Neural cell (in vitro differentiated cells): ENCODE measurements around the gene THRSP.

Source experiments
- CTCF ChIP-seq: fragments of 450-650 bp; IDR thresholded peaks from 2 replicates; pipeline ENCODE4 v1.5.1; 2014; ENCODE audit warnings: antibody characterized with exemption, mild to moderate bottlenecking, moderate library complexity; ENCODE audit not compliant: poor library complexity, severe bottlenecking
- EP300 ChIP-seq: fragments of 450-650 bp; conservative IDR thresholded peaks from 2 replicates; pipeline ENCODE4 v1.6.1; 2014; ENCODE audit warnings: antibody characterized with exemption, mild to moderate bottlenecking, moderate library complexity; ENCODE audit not compliant: poor library complexity, severe bottlenecking
- EZH2 ChIP-seq: fragments of 200-600, 300-800 bp; shearing (Covaris generic), sonication (generic); IDR thresholded peaks from 2 replicates; pipeline ENCODE4 v1.6.1; 2014; ENCODE audit warnings: antibody characterized with exemption, low read length, borderline replicate concordance, mild to moderate bottlenecking; ENCODE audit not compliant: insufficient read depth, poor library complexity, severe bottlenecking
- MXI1 ChIP-seq: fragments of 450-650 bp; conservative IDR thresholded peaks from 2 replicates; pipeline ENCODE4 v1.6.1; 2014; ENCODE audit warnings: antibody characterized with exemption, mild to moderate bottlenecking; ENCODE audit not compliant: poor library complexity, severe bottlenecking
- POLR2AphosphoS5 ChIP-seq: IDR thresholded peaks from 2 replicates; pipeline ENCODE4 v1.6.1; 2012
- RAD21 ChIP-seq: fragments of 450-650 bp; conservative IDR thresholded peaks from 2 replicates; pipeline ENCODE4 v1.6.1; 2014; ENCODE audit warnings: antibody characterized with exemption, mild to moderate bottlenecking, moderate library complexity
- SMC3 ChIP-seq: fragments of 450-650 bp; conservative IDR thresholded peaks from 2 replicates; pipeline ENCODE4 v1.6.1; 2014; ENCODE audit warnings: antibody characterized with exemption, mild to moderate bottlenecking, moderate library complexity; ENCODE audit not compliant: poor library complexity
- TAF1 ChIP-seq: IDR thresholded peaks from 2 replicates; pipeline ENCODE4 v1.6.1; 2012; ENCODE audit warnings: low read depth

DNA sequence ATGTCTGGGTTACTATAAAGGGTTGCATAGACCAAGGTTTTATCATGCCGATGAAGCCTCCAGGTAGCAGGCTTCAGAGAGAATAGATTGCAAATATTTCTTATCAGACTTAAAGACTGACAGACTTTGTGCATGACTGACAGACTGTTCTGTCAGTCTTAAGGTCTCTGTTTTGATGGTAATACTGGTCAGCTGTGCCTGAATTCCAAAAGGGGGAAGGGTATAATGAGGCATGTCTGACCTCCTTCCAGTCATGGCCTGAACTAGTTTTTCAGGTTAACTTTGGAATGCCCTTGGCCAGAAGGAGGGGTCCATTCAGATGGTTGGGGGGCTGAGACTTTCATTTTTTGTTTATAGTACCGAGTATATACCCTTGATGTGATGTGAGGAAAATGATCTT is 35.9 kb upstream of the THRSP start:
- TF ChIP-seq TAF1: no peak
- TF ChIP-seq POLR2AphosphoS5: no peak
- no peak for TF ChIP-seq CTCF
- no peak for TF ChIP-seq EP300
- TF ChIP-seq EZH2: no peak
- TF ChIP-seq RAD21: no peak
- TF ChIP-seq SMC3: no peak
- no peak for TF ChIP-seq MXI1
